GM23338 (cell line): ENCODE data around the gene TOP2A. TPM values are rescaled to one million over a fixed set of nuclear protein-coding genes. Genes with fewer than 3 reads are reported as not detected.

ENCODE experiments used
- ATAC-seq: fragments of 200-7000 bp; cut with Tn5 transposase; 3 replicates; pipeline ENCODE4 v1.9.1; 2020
- DNase-seq: peaks from one replicate; pipeline ENCODE4 v3.0.0-alpha.2; 2015; ENCODE audit warnings: low spot score
- H2AFZ ChIP-seq: fragments of 200-600 bp; sonication (generic); 2 replicates; pipeline ENCODE4 v1.8.0; 2016; ENCODE audit warnings: antibody characterized with exemption, mild to moderate bottlenecking, moderate library complexity
- H3F3A ChIP-seq: fragments of 200-600 bp; sonication (generic); replicated peaks from 2 replicates; pipeline ENCODE4 v1.8.0; 2017; ENCODE audit warnings: antibody characterized with exemption, mixed run types, low read depth
- H3K27ac ChIP-seq: fragments of 200-600 bp; sonication (generic); 2 replicates; pipeline ENCODE4 v1.6.1; 2016; ENCODE audit warnings: low read depth
- H3K27me3 ChIP-seq: fragments of 200-600 bp; sonication (generic); 2 replicates; pipeline ENCODE4 v1.8.0; 2016; ENCODE audit warnings: mild to moderate bottlenecking, mixed run types, moderate library complexity; ENCODE audit not compliant: insufficient read depth
- H3K36me3 ChIP-seq: fragments of 200-600 bp; sonication (generic); 2 replicates; pipeline ENCODE4 v1.8.0; 2016; ENCODE audit warnings: mild to moderate bottlenecking; ENCODE audit not compliant: insufficient read depth
- H3K4me1 ChIP-seq: fragments of 200-600 bp; sonication (generic); 2 replicates; pipeline ENCODE4 v1.8.0; 2016; ENCODE audit warnings: mild to moderate bottlenecking, moderate library complexity; ENCODE audit not compliant: insufficient read depth
- H3K4me2 ChIP-seq: fragments of 200-600 bp; sonication (generic); 2 replicates; pipeline ENCODE4 v1.7.1; 2017; ENCODE audit warnings: mixed run types
- H3K4me3 ChIP-seq: fragments of 200-600 bp; sonication (generic); 2 replicates; pipeline ENCODE4 v1.6.1; 2016; ENCODE audit warnings: mixed run types
- H3K79me2 ChIP-seq: fragments of 200-600 bp; sonication (generic); replicated peaks from 2 replicates; pipeline ENCODE4 v1.8.0; 2017; ENCODE audit warnings: mild to moderate bottlenecking; ENCODE audit not compliant: insufficient read depth
- H3K9me2 ChIP-seq: fragments of 200-600 bp; sonication (generic); 2 replicates; pipeline ENCODE4 v1.8.0; 2017; ENCODE audit not compliant: insufficient read depth
- H4K20me1 ChIP-seq: fragments of 200-600 bp; sonication (generic); replicated peaks from 2 replicates; pipeline ENCODE4 v1.8.0; 2017; ENCODE audit warnings: mild to moderate bottlenecking; ENCODE audit not compliant: insufficient read depth
- H3K27ac Mint-ChIP-seq: 2 replicates; pipeline ENCODE4 v1.8.0; 2020; ENCODE audit warnings: inconsistent platforms, mild to moderate bottlenecking, moderate library complexity, mixed read lengths
- H3K27me3 Mint-ChIP-seq: 3 replicates; pipeline ENCODE4 v1.8.0; 2022; ENCODE audit warnings: low read depth, mild to moderate bottlenecking, moderate library complexity, mixed read lengths, inconsistent platforms; ENCODE audit not compliant: insufficient read depth, poor library complexity
- H3K36me3 Mint-ChIP-seq: 3 replicates; pipeline ENCODE4 v1.8.0; 2021; ENCODE audit warnings: low read depth, mild to moderate bottlenecking, inconsistent platforms, moderate library complexity, mixed read lengths
- H3K4me1 Mint-ChIP-seq: 3 replicates; pipeline ENCODE4 v1.8.0; 2020; ENCODE audit warnings: mild to moderate bottlenecking, inconsistent platforms, mixed read lengths
- H3K4me3 Mint-ChIP-seq: 3 replicates; pipeline ENCODE4 v1.8.0; 2021; ENCODE audit warnings: moderate library complexity, mild to moderate bottlenecking, inconsistent platforms, mixed read lengths
- H3K9me3 Mint-ChIP-seq: 3 replicates; pipeline ENCODE4 v1.8.0; 2020; ENCODE audit warnings: moderate library complexity, mild to moderate bottlenecking, inconsistent platforms, mixed read lengths
- CREB1 ChIP-seq: fragments of 250-450 bp; sonication (Bioruptor Pico); IDR thresholded peaks from 2 replicates; pipeline ENCODE4 v1.5.0; 2020; ENCODE audit warnings: low read depth, mild to moderate bottlenecking, moderate library complexity
- EZH2phosphoT487 ChIP-seq: fragments of 200-600 bp; sonication (generic); IDR thresholded peaks from one replicate; pipeline ENCODE4 v1.8.1; 2018; ENCODE audit warnings: antibody characterized with exemption; ENCODE audit not compliant: unreplicated experiment
- JUNB ChIP-seq: IDR thresholded peaks from one replicate; pipeline ENCODE4 v1.6.1; 2016; ENCODE audit warnings: antibody characterized with exemption; ENCODE audit not compliant: unreplicated experiment
- STAT1 ChIP-seq: IDR thresholded peaks from one replicate; pipeline ENCODE4 v1.6.1; 2016; ENCODE audit warnings: antibody characterized with exemption; ENCODE audit not compliant: unreplicated experiment
- ZNF114 ChIP-seq: fragments of 250-450 bp; sonication (Bioruptor Pico); IDR thresholded peaks from 2 replicates; pipeline ENCODE4 v1.5.0; 2020; ENCODE audit warnings: mild to moderate bottlenecking, moderate library complexity
- polyA plus RNA-seq: library from polyadenylated mRNA; unstranded; fragments of >200 nt; fragmentation: Nextera tagmentation; extraction: Ambion mirVana; gene quantifications from 2 replicates; pipeline ENCODE4 v1.2.1, GENCODE V29; 2016
- total RNA-seq: library from RNA; depleted of rRNA; stranded (reverse); fragments of >200 nt; shearing (Covaris generic); gene quantifications from 2 replicates; pipeline ENCODE4 v1.2.3, GENCODE V29; 2014
- TF ChIP-seq, protein P1 (sequence below), 2 experiments: fragments of 200-600 bp in 1 of 2; sonication (generic) in 1 of 2; conservative IDR thresholded peaks; 2 replicates each; pipeline versions ENCODE4 v1.5.1 to v1.6.1; 2016 to 2017; ENCODE audit warnings: antibody characterized with exemption in 2 of 2, low read depth in 2 of 2, mild to moderate bottlenecking in 2 of 2, moderate library complexity in 1 of 2
- TF ChIP-seq, protein P2 (sequence below): fragments of 250-450 bp; sonication (Bioruptor Pico); IDR thresholded peaks from 2 replicates; pipeline ENCODE4 v1.5.0; 2020; ENCODE audit warnings: mild to moderate bottlenecking, moderate library complexity
- TF ChIP-seq, protein P3 (sequence below): IDR thresholded peaks from one replicate; pipeline ENCODE4 v1.6.1; 2018; ENCODE audit warnings: antibody characterized with exemption; ENCODE audit not compliant: unreplicated experiment

TOP2A gene
- total and polyA plus RNA-seq, 2 experiments from 2014 or later = 263 to 442 TPM

DNA sequence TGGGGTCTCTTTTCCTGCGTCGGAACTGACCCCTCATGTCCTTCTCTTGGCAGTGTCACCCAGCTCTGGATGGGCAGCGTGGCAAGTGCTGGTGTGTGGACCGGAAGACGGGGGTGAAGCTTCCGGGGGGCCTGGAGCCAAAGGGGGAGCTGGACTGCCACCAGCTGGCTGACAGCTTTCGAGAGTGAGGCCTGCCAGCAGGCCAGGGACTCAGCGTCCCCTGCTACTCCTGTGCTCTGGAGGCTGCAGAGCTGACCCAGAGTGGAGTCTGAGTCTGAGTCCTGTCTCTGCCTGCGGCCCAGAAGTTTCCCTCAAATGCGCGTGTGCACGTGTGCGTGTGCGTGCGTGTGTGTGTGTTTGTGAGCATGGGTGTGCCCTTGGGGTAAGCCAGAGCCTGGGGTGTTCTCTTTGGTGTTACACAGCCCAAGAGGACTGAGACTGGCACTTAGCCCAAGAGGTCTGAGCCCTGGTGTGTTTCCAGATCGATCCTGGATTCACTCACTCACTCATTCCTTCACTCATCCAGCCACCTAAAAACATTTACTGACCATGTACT lies 38.8 kb upstream of the TOP2A start (continued):
- TF ChIP-seq, protein P1, sequence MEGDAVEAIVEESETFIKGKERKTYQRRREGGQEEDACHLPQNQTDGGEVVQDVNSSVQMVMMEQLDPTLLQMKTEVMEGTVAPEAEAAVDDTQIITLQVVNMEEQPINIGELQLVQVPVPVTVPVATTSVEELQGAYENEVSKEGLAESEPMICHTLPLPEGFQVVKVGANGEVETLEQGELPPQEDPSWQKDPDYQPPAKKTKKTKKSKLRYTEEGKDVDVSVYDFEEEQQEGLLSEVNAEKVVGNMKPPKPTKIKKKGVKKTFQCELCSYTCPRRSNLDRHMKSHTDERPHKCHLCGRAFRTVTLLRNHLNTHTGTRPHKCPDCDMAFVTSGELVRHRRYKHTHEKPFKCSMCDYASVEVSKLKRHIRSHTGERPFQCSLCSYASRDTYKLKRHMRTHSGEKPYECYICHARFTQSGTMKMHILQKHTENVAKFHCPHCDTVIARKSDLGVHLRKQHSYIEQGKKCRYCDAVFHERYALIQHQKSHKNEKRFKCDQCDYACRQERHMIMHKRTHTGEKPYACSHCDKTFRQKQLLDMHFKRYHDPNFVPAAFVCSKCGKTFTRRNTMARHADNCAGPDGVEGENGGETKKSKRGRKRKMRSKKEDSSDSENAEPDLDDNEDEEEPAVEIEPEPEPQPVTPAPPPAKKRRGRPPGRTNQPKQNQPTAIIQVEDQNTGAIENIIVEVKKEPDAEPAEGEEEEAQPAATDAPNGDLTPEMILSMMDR (conservative IDR thresholded peaks at IDR 0.05; ENCODE audit: low read depth in 2 of 2) = no peak
- TF ChIP-seq, protein P2, sequence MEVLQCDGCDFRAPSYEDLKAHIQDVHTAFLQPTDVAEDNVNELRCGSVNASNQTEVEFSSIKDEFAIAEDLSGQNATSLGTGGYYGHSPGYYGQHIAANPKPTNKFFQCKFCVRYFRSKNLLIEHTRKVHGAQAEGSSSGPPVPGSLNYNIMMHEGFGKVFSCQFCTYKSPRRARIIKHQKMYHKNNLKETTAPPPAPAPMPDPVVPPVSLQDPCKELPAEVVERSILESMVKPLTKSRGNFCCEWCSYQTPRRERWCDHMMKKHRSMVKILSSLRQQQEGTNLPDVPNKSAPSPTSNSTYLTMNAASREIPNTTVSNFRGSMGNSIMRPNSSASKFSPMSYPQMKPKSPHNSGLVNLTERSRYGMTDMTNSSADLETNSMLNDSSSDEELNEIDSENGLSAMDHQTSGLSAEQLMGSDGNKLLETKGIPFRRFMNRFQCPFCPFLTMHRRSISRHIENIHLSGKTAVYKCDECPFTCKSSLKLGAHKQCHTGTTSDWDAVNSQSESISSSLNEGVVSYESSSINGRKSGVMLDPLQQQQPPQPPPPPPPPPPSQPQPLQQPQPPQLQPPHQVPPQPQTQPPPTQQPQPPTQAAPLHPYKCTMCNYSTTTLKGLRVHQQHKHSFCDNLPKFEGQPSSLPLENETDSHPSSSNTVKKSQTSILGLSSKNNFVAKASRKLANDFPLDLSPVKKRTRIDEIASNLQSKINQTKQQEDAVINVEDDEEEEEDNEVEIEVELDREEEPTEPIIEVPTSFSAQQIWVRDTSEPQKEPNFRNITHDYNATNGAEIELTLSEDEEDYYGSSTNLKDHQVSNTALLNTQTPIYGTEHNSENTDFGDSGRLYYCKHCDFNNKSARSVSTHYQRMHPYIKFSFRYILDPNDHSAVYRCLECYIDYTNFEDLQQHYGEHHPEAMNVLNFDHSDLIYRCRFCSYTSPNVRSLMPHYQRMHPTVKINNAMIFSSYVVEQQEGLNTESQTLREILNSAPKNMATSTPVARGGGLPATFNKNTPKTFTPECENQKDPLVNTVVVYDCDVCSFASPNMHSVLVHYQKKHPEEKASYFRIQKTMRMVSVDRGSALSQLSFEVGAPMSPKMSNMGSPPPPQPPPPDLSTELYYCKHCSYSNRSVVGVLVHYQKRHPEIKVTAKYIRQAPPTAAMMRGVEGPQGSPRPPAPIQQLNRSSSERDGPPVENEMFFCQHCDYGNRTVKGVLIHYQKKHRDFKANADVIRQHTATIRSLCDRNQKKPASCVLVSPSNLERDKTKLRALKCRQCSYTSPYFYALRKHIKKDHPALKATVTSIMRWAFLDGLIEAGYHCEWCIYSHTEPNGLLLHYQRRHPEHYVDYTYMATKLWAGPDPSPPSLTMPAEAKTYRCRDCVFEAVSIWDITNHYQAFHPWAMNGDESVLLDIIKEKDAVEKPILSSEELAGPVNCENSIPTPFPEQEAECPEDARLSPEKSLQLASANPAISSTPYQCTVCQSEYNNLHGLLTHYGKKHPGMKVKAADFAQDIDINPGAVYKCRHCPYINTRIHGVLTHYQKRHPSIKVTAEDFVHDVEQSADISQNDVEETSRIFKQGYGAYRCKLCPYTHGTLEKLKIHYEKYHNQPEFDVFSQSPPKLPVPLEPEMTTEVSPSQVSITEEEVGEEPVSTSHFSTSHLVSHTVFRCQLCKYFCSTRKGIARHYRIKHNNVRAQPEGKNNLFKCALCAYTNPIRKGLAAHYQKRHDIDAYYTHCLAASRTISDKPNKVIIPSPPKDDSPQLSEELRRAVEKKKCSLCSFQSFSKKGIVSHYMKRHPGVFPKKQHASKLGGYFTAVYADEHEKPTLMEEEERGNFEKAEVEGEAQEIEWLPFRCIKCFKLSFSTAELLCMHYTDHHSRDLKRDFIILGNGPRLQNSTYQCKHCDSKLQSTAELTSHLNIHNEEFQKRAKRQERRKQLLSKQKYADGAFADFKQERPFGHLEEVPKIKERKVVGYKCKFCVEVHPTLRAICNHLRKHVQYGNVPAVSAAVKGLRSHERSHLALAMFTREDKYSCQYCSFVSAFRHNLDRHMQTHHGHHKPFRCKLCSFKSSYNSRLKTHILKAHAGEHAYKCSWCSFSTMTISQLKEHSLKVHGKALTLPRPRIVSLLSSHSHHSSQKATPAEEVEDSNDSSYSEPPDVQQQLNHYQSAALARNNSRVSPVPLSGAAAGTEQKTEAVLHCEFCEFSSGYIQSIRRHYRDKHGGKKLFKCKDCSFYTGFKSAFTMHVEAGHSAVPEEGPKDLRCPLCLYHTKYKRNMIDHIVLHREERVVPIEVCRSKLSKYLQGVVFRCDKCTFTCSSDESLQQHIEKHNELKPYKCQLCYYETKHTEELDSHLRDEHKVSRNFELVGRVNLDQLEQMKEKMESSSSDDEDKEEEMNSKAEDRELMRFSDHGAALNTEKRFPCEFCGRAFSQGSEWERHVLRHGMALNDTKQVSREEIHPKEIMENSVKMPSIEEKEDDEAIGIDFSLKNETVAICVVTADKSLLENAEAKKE = no peak
- TF ChIP-seq EZH2phosphoT487 (no peak), CREB1 (CRISPR knock-in tag) (no peak), JUNB (no peak), ZNF114 (CRISPR knock-in tag) (no peak), STAT1 (no peak)

DNA sequence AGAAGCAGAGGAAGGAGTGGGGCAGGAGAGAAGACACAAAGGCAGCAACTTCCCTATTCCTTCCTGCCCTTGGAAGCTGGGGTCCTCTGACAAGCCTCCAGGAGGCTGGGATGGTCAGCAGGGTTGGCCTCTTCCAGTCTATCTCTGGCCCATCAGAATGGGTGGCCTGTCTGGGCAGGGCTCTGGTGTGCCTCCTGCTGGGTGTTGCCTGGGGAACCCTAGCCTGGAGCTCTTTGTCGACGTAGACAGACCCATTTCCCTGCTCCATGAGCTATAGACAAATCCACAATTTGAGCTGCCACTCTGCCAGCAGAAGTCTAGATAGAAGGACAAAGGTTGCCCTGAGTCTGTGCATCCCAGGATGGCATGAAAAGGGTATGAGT lies 36.9 kb upstream of the TOP2A start:
- Histone ChIP-seq H3K27me3 (no peaks in the 10 kb centered on the region), H3K4me2 (no peak overlapping the region), H4K20me1 (no peaks in the 10 kb centered on the region), H3K9me2 (no peaks in the 10 kb centered on the region), H3F3A (no peaks in the 10 kb centered on the region), H3K4me1 (peaks cover 11% of the 10 kb centered on the region), H3K4me3 (no peak overlapping the region), H3K79me2 (peaks cover 23% of the 10 kb centered on the region), H3K27ac (no peak overlapping the region), H2AFZ (no peak overlapping the region), H3K36me3 (peaks cover 7% of the 10 kb centered on the region; the same call in 1 of the 2 replicates)
- DNase-seq (no peak), ATAC-seq (no peak)
- Mint-ChIP-seq H3K36me3 (peaks cover 53% of the 10 kb centered on the region), H3K9me3 (no peaks in the 10 kb centered on the region), H3K4me1 (peaks cover 24% of the 10 kb centered on the region), H3K4me3 (no peak overlapping the region), H3K27me3 (peaks cover 20% of the 10 kb centered on the region), H3K27ac (no peak overlapping the region)
- TF ChIP-seq, protein P3, sequence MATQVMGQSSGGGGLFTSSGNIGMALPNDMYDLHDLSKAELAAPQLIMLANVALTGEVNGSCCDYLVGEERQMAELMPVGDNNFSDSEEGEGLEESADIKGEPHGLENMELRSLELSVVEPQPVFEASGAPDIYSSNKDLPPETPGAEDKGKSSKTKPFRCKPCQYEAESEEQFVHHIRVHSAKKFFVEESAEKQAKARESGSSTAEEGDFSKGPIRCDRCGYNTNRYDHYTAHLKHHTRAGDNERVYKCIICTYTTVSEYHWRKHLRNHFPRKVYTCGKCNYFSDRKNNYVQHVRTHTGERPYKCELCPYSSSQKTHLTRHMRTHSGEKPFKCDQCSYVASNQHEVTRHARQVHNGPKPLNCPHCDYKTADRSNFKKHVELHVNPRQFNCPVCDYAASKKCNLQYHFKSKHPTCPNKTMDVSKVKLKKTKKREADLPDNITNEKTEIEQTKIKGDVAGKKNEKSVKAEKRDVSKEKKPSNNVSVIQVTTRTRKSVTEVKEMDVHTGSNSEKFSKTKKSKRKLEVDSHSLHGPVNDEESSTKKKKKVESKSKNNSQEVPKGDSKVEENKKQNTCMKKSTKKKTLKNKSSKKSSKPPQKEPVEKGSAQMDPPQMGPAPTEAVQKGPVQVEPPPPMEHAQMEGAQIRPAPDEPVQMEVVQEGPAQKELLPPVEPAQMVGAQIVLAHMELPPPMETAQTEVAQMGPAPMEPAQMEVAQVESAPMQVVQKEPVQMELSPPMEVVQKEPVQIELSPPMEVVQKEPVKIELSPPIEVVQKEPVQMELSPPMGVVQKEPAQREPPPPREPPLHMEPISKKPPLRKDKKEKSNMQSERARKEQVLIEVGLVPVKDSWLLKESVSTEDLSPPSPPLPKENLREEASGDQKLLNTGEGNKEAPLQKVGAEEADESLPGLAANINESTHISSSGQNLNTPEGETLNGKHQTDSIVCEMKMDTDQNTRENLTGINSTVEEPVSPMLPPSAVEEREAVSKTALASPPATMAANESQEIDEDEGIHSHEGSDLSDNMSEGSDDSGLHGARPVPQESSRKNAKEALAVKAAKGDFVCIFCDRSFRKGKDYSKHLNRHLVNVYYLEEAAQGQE = no peak
- no peak for TF ChIP-seq JUNB
